D721Med (cell line): ENCODE data around the gene KIAA2012.
"Not testable (repeated sequence)": the region's sequence is repeated elsewhere in the genome, so short reads cannot be mapped to it uniquely, and the experiment has no call there.

Experiments used
- DNase-seq: peaks from one replicate; pipeline ENCODE4 v3.0.0; 2011; ENCODE audit warnings: low spot score; ENCODE audit not compliant: insufficient read length
- FAIRE-seq: peaks from 2 replicates; lab custom pipeline; 2011; peaks lifted over from hg19 to GRCh38; lab: Jason Lieb, UNC
- CTCF ChIP-seq: IDR thresholded peaks from 2 replicates; pipeline ENCODE4 v1.5.1; 2012; ENCODE audit warnings: mild to moderate bottlenecking, control low read depth; ENCODE audit not compliant: insufficient read depth; ENCODE audit errors: missing control alignments

KIAA2012 gene

DNA sequence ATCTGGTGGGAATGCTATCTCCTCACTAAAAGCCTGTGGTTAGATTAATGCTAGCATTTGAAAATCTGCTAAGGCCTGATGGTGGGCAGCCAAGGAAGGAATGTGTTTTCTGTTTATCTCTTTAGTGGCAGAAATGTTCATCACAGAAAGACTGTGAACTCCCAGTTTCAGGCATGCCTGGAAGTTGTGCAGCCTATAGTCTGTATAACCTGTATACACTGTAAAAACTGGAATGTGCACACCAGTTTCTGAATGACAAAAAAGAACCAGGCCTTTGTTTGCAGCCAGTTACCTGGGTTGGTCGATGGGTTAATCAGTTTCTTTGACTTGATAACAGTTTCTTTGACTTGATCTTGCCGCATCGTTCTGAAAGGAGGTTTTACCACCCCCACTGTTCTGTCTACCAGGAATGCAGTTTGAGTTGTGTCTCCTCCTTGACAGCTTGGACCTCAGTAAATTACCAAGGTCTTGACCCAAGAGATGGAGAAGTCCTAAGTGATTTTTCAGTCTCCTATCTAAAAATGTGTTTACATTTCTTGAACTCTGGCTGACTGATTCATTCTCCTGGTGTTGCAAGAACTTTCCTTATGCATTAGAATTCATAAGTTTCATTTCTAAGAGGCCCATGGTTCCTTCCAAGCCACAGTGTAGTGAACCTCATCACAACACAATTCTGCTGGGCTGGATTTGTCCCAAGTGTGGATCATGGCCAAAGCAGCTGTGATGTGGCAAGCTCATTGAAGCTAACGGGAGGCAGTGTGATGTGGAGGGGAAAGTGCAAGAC lies 62.2 kb downstream of the KIAA2012 start:
- DNase-seq (no peak), FAIRE-seq (no peak)
- no peak for TF ChIP-seq CTCF

DNA sequence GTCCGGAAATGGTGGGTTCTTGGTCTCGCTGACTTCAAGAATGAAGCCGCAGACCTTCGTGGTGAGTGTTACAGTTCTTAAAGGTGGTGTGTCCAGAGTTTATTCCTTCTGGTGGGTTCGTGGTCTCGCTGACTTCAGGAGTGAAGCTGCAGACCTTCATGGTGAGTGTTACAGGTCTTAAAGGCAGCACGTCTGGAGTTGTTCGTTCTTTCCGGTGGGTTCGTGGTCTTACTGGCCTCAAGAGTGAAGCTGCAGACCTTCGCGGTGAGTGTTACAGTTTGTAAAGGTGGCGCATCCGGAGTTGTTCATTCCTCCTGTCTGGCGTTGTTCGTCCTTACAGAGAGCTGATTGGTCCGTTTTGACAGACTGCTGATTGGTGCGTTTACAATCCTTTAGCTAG lies 63.0 kb downstream of the KIAA2012 start:
- not testable (repeated sequence) for FAIRE-seq, DNase-seq

DNA sequence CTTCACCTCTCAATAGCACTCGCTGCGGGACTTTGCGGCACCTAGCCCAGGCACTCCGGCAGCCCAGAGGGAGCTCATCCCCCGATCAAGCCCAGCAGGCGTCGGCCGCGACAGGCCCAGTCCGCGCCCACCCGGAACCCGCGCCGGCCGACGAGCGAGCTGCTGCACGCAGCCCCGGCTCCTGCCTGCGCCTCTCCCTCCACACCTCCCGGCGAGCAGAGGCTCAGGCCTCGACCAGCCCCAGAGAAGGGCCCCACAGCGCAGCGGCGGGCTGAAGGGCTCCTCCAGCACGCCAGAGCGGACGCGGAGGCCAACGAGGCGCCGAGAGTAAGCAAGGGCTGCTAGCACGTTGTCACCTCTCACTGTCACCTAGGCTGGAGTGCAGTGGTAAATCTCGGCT lies 63.5 kb downstream of the KIAA2012 start:
- TF ChIP-seq CTCF, result no peak
- no peak for FAIRE-seq
- DNase-seq, result no peak

- TF ChIP-seq CTCF, result no peak
- DNase-seq, result no peak
- FAIRE-seq, result no peak
Observed at GRCh38 chr2:202140522-202141252, 67.6 kb downstream of the KIAA2012 start.

DNA sequence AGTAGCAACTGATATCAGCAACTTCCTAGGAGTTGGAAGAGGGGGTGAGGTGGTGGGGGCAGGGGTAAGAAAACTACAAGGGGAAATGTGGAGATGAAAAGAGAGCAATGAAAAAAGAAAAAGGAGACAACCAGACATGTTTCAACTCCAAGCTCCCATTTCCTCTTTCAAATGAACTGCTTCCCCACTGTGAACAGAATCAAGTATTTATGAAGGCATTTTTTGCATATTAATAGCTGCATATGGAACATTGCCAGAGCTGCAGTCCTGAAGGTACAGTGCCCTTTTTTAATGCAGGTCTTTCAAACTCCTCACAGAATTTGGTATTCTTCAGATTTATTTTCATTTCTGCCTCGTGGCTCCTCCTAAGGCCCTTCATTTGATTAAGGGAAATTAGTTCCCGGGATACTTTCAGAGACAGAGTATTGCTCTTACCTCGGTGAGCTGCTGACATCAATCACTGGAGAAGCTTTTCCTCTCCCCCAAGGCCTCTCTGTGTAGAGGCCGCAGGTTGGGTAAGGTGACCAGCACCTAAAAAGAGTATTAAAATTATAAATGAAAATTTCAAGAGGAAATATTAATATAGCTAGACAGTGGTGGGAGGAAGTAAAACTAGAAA lies 68.4 kb downstream of the KIAA2012 start:
- TF ChIP-seq CTCF, result no peak
- DNase-seq (no peak), FAIRE-seq (no peak)

- TF ChIP-seq CTCF, result no peak
- no peak for DNase-seq
- FAIRE-seq, result no peak
Observed at GRCh38 chr2:202142540-202142939, 69.5 kb downstream of the KIAA2012 start.

DNA sequence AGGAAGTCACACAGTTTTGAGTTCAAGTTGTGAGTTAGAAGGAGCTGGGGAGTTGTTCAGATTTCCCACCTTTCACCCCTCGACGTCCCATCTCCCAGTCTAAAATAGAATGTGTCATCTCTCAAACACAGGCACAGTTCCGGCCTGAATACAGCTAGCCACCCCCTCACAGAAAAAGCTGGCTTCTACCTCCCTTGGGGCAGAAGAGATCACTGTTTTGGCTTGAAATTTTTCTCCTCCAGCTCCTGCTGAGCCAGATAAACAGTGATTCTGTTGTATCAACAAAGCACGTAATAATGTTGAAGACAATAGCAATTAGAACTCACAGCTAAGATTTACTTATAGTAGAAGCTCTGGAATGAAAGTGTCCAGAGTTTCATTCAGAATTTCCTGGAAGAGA lies 74.7 kb downstream of the KIAA2012 start:
- DNase-seq, result no peak
- TF ChIP-seq CTCF, result no peak
- FAIRE-seq, result no peak
